IMR-90 (cell line): Measurements from ENCODE around the gene MAPK1. TPM values are rescaled to one million over a fixed set of nuclear protein-coding genes. Genes with fewer than 3 reads are reported as not detected.

Experiments
- ATAC-seq: fragments of 200-7000 bp; cut with Tn5 transposase; 2 replicates; pipeline ENCODE4 v1.9.1; 2020; ENCODE audit warnings: low read depth, mild to moderate bottlenecking, moderate library complexity
- BruUV-seq: library from RNA; stranded (reverse); fragments of 400-500 nt; replicated peaks from 2 replicates; lab custom pipeline; 2021; lab: Mats Ljungman, UMichigan
- CTCF ChIA-PET: fragments of 300-600 bp; formaldehyde crosslinking; extraction: SDS; loops from one replicate; lab custom pipeline; 2021; ENCODE audit warnings: antibody characterized with exemption; lab: Yijun Ruan, JAX
- POLR2A ChIA-PET: fragments of 300-600 bp; sonication (Branson Sonifier 250); formaldehyde crosslinking; loops from one replicate; lab custom pipeline; 2022; ENCODE audit warnings: antibody characterized with exemption; ENCODE audit not compliant: unreplicated experiment; lab: Charles Lee
- DNase-seq: peaks from one replicate; pipeline ENCODE4 v3.0.0; 2013
- H2AFZ ChIP-seq: replicated peaks from 2 replicates; pipeline ENCODE3; 2013; ENCODE audit warnings: low read length, mild to moderate bottlenecking; ENCODE audit not compliant: poor library complexity
- H2AK5ac ChIP-seq: 2 replicates; pipeline ENCODE4 v1.6.1; 2013; ENCODE audit warnings: low read depth, low read length, inconsistent platforms
- H2AK9ac ChIP-seq: replicated peaks from 2 replicates; pipeline ENCODE3; 2013; ENCODE audit warnings: mild to moderate bottlenecking, low read depth, low read length, moderate library complexity; ENCODE audit not compliant: poor library complexity
- H2BK120ac ChIP-seq: 2 replicates; pipeline ENCODE4 v1.6.1; 2013; ENCODE audit warnings: low read depth, low read length, inconsistent platforms
- H2BK15ac ChIP-seq: 3 replicates; pipeline ENCODE4 v1.6.1; 2013; ENCODE audit warnings: low read depth, low read length, inconsistent platforms
- H2BK20ac ChIP-seq: 2 replicates; pipeline ENCODE4 v1.6.1; 2013; ENCODE audit warnings: low read depth, mild to moderate bottlenecking, inconsistent platforms, low read length, moderate library complexity
- H2BK5ac ChIP-seq: 2 replicates; pipeline ENCODE4 v1.6.1; 2013; ENCODE audit warnings: mild to moderate bottlenecking, low read depth, low read length, inconsistent platforms; ENCODE audit not compliant: poor library complexity, severe bottlenecking
- H3K14ac ChIP-seq: replicated peaks from 2 replicates; pipeline ENCODE4 v1.6.1; 2013; ENCODE audit warnings: low read depth, low read length, inconsistent platforms
- H3K18ac ChIP-seq: 2 replicates; pipeline ENCODE4 v1.6.1; 2013; ENCODE audit warnings: low read depth, low read length, control low read depth
- H3K23ac ChIP-seq: 2 replicates; pipeline ENCODE4 v1.6.1; 2013; ENCODE audit warnings: low read depth, low read length, inconsistent platforms
- H3K27ac ChIP-seq: 2 replicates; pipeline ENCODE4 v1.5.1; 2013; ENCODE audit warnings: mild to moderate bottlenecking, control low read depth, low read length; ENCODE audit not compliant: insufficient read depth
- H3K27me3 ChIP-seq: 2 replicates; pipeline ENCODE4 v1.6.1; 2013; ENCODE audit warnings: low read length; ENCODE audit not compliant: control insufficient read depth, insufficient read depth
- H3K36me3 ChIP-seq: 2 replicates; pipeline ENCODE4 v1.6.1; 2013; ENCODE audit warnings: low read length, mixed read lengths; ENCODE audit not compliant: control insufficient read depth, insufficient read depth
- H3K4ac ChIP-seq: 2 replicates; pipeline ENCODE4 v1.6.1; 2013; ENCODE audit warnings: low read depth, low read length, inconsistent platforms
- H3K4me1 ChIP-seq: 2 replicates; pipeline ENCODE4 v1.6.1; 2013; ENCODE audit warnings: low read length, mixed read lengths; ENCODE audit not compliant: control insufficient read depth, insufficient read depth
- H3K4me2 ChIP-seq: 2 replicates; pipeline ENCODE4 v1.6.1; 2013; ENCODE audit warnings: low read depth, mild to moderate bottlenecking, control low read depth, low read length, moderate library complexity
- H3K4me3 ChIP-seq: 2 replicates; pipeline ENCODE4 v1.5.1; 2013; ENCODE audit warnings: low read depth, mild to moderate bottlenecking, control low read depth, low read length, moderate library complexity; ENCODE audit not compliant: insufficient read depth
- H3K56ac ChIP-seq: 2 replicates; pipeline ENCODE4 v1.6.1; 2013; ENCODE audit warnings: low read length, inconsistent platforms; ENCODE audit not compliant: insufficient read depth; ENCODE audit errors: extremely low read depth
- H3K79me1 ChIP-seq, 2 experiments: 2 replicates each; pipeline ENCODE4 v1.6.1; 2013; ENCODE audit warnings: low read length in 2 of 2, inconsistent platforms in 1 of 2, low read depth in 1 of 2
- H3K9ac ChIP-seq: 2 replicates; pipeline ENCODE4 v1.6.1; 2013; ENCODE audit warnings: low read depth, low read length, control low read depth
- H3K9me1 ChIP-seq: 2 replicates; pipeline ENCODE4 v1.6.1; 2013; ENCODE audit warnings: low read length, inconsistent platforms; ENCODE audit not compliant: insufficient read depth
- H3K9me3 ChIP-seq: 2 replicates; pipeline ENCODE4 v1.6.1; 2013; ENCODE audit warnings: low read length; ENCODE audit not compliant: control insufficient read depth, insufficient read depth
- H4K20me1 ChIP-seq: 2 replicates; pipeline ENCODE4 v1.6.1; 2013; ENCODE audit warnings: low read length, inconsistent platforms; ENCODE audit not compliant: insufficient read depth
- H4K5ac ChIP-seq: 2 replicates; pipeline ENCODE4 v1.6.1; 2013; ENCODE audit warnings: mild to moderate bottlenecking, low read depth, low read length, control low read depth
- H4K8ac ChIP-seq, 2 experiments: 2 replicates each; pipeline ENCODE4 v1.6.1; 2013; ENCODE audit warnings: low read depth in 2 of 2, low read length in 2 of 2, control low read depth in 1 of 2, inconsistent platforms in 1 of 2
- H4K91ac ChIP-seq: 2 replicates; pipeline ENCODE4 v1.6.1; 2013; ENCODE audit warnings: low read depth, low read length, inconsistent platforms; ENCODE audit not compliant: insufficient read depth
- CEBPB ChIP-seq: IDR thresholded peaks from 2 replicates; pipeline ENCODE4 v1.6.1; 2012; ENCODE audit warnings: low read depth, low read length, improper control_type of control experiment
- CHD1 ChIP-seq: IDR thresholded peaks from 2 replicates; pipeline ENCODE4 v1.6.1; 2012; ENCODE audit warnings: low read depth, low read length, improper control_type of control experiment
- FOS ChIP-seq: fragments of 150-350 bp; IDR thresholded peaks from 2 replicates; pipeline ENCODE4 v1.6.1; 2016; ENCODE audit warnings: low read depth, low read length
- MAFK ChIP-seq: IDR thresholded peaks from 2 replicates; pipeline ENCODE4 v1.6.1; 2012; ENCODE audit warnings: low read depth, low read length, improper control_type of control experiment
- MXI1 ChIP-seq: IDR thresholded peaks from 2 replicates; pipeline ENCODE4 v1.6.1; 2012; ENCODE audit warnings: low read depth, mild to moderate bottlenecking, low read length, moderate library complexity, borderline replicate concordance
- NFE2L2 ChIP-seq: fragments of 150-350 bp; IDR thresholded peaks from 2 replicates; pipeline ENCODE4 v1.6.1; 2016; ENCODE audit warnings: low read depth, mild to moderate bottlenecking, low read length
- RAD21 ChIP-seq: IDR thresholded peaks from 2 replicates; pipeline ENCODE4 v1.6.1; 2012; ENCODE audit warnings: low read length, improper control_type of control experiment
- RCOR1 ChIP-seq: IDR thresholded peaks from 2 replicates; pipeline ENCODE4 v1.6.1; 2012; ENCODE audit warnings: mild to moderate bottlenecking, low read length, improper control_type of control experiment; ENCODE audit not compliant: insufficient replicate concordance
- RFX5 ChIP-seq: IDR thresholded peaks from 2 replicates; pipeline ENCODE4 v1.8.0; 2012; ENCODE audit warnings: low read depth, mild to moderate bottlenecking, low read length, moderate library complexity
- WGBS, 2 experiments: methylation state at CpG; one replicate each; pipeline versions ENCODE4 v1.1.5 to v1.1.7; 2013; ENCODE audit warnings: missing lambda C conversion rate in 2 of 2; ENCODE audit not compliant: insufficient read length in 1 of 2; ENCODE audit errors: extremely low coverage in 2 of 2; 5-methylcytosine and 5-hydroxymethylcytosine counted together
- dilution Hi-C: fragments of 300-500 bp; cut with HindIII; formaldehyde crosslinking; loops from one replicate; pipeline ENCODE4 v1.14.3; 2018; ENCODE audit warnings: low sequenced_read_pairs; ENCODE audit not compliant: unreplicated experiment
- in situ Hi-C: fragments of 300-500 bp; cut with MboI; formaldehyde crosslinking; loops from 3 replicates; pipeline ENCODE4 v1.14.3; 2019; ENCODE audit warnings: low sequenced_read_pairs, inconsistent platforms, mixed read lengths
- intact Hi-C: fragments of 100-400 bp; cut with micrococcal nuclease; formaldehyde crosslinking; loops from 2 replicates; pipeline ENCODE4 v1.10.0; 2022
- polyA plus RNA-seq, 3 experiments: library from polyadenylated mRNA; depleted of rRNA; stranded (reverse); fragments of >200 nt; gene quantifications; 2 replicates each; pipeline ENCODE4 v1.2.3, GENCODE V29; 2012; ENCODE audit warnings: low replicate concordance in 1 of 3
- total RNA-seq: library from RNA; depleted of rRNA; stranded (reverse); fragments of >200 nt; gene quantifications from 2 replicates; pipeline ENCODE4 v1.2.3, GENCODE V29; 2012
- TF ChIP-seq, protein P1 (sequence below): conservative IDR thresholded peaks from 2 replicates; pipeline ENCODE4 v1.5.1; 2012; ENCODE audit warnings: mild to moderate bottlenecking, low read depth, low read length, improper control_type of control experiment
- TF ChIP-seq, protein P2 (sequence below): fragments of 150-350 bp; IDR thresholded peaks from 2 replicates; pipeline ENCODE4 v1.6.1; 2017; ENCODE audit warnings: mild to moderate bottlenecking, antibody characterized with exemption, low read length, low read depth
- TF ChIP-seq, protein P3 (sequence below): fragments of 150-350 bp; IDR thresholded peaks from 2 replicates; pipeline ENCODE4 v1.6.1; 2016; ENCODE audit warnings: low read depth, mild to moderate bottlenecking, low read length, moderate library complexity, borderline replicate concordance

The MAPK1 gene
- total and polyA plus RNA-seq, 2 of the 4 experiments (the other 2 are of a cell fraction): 41.0 to 51.3 TPM

DNA sequence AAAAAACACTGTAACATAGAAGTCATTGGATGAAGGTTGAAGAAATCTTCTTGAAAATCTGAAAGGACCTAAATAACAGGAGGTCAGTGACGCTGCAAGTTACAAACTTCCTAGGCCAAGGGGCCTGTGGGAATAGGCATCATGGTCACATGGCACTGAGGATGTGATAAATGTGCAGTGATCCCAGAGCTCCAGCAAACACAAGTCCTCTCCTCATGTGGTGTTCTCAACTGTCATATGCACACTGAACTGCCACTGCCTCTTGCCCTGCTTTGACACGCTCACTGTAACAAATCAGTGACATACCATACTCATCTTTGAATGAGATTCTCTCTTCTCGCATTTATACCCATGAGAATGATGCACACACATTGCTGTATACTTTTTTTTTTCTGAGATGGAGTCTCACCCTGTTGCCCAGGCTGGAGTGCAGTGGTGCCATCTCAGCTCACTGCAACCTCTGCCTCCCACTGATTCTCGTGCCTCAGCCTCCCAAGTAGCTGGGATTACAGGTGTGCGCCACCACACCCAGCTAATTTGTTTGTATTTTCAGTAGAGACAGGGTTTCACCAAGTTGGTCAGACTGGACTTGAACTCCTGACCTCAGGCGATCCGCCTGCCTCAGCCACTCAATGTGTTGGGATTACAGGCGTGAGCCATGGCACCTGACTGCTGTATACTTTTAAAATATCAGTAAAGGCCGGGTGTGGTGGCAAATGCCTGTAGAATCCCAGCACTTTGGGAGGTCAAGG, 66.7 kb downstream of the MAPK1 start:
- Histone ChIP-seq H3K18ac (no peak overlapping the region), H3K27me3 (no peaks in the 10 kb centered on the region), H3K27ac (no peak overlapping the region), H2BK5ac (no peak overlapping the region), H3K9me3 (no peaks in the 10 kb centered on the region), H3K56ac (no peak overlapping the region), H4K5ac (no peak overlapping the region), H3K4me2 (no peak overlapping the region), H2AK9ac (no peak overlapping the region), H3K36me3 (peaks cover 43% of the 10 kb centered on the region), H2BK15ac (no peak overlapping the region), H2AFZ (no peak overlapping the region), H4K20me1 (0 out of 2 replicates have a peak, but pooled peaks cover 3% of the 10 kb centered on the region), H3K14ac (no peak overlapping the region), H3K9ac (no peak overlapping the region), H2BK20ac (no peak overlapping the region), H4K91ac (no peak overlapping the region), H3K4ac (no peak overlapping the region), H3K4me1 (no peaks in the 10 kb centered on the region), H4K8ac (no peak overlapping the region), H2AK5ac (no peak overlapping the region), H3K4me3 (no peak overlapping the region), H3K23ac (no peak overlapping the region), H2BK120ac (no peak overlapping the region), H3K9me1 (peaks cover 11% of the 10 kb centered on the region; the same call in 1 of the 2 replicates), H3K79me1 (peaks cover 31 to 66% of the 10 kb centered on the region in 2 experiments)
- in situ Hi-C loops: no loop called here
- DNase-seq: no peak
- dilution Hi-C loops: no loop called here
- CTCF ChIA-PET: no interaction called here
- intact Hi-C loops: no loop called here
- ATAC-seq: no peak
- POLR2A ChIA-PET: interaction anchor here (0.6 kb wide), 1 partner anchor 12 kb away, joined by 6 read pairs; no protein-coding TSS in a partner anchor
- no TSS peak for BruUV-seq
- WGBS, 2 experiments: 83% methylated on average over 6 of the region's 9 CpGs; no CpG with 5 or more reads in 1 of the 2 experiments
- no peak for TF ChIP-seq RFX5
- TF ChIP-seq MAFK: no peak
- no peak for TF ChIP-seq NFE2L2
- TF ChIP-seq, protein P1, sequence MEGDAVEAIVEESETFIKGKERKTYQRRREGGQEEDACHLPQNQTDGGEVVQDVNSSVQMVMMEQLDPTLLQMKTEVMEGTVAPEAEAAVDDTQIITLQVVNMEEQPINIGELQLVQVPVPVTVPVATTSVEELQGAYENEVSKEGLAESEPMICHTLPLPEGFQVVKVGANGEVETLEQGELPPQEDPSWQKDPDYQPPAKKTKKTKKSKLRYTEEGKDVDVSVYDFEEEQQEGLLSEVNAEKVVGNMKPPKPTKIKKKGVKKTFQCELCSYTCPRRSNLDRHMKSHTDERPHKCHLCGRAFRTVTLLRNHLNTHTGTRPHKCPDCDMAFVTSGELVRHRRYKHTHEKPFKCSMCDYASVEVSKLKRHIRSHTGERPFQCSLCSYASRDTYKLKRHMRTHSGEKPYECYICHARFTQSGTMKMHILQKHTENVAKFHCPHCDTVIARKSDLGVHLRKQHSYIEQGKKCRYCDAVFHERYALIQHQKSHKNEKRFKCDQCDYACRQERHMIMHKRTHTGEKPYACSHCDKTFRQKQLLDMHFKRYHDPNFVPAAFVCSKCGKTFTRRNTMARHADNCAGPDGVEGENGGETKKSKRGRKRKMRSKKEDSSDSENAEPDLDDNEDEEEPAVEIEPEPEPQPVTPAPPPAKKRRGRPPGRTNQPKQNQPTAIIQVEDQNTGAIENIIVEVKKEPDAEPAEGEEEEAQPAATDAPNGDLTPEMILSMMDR: no peak
- no peak for TF ChIP-seq CHD1
- TF ChIP-seq FOS: no peak
- TF ChIP-seq RAD21: no peak
- TF ChIP-seq, protein P2, sequence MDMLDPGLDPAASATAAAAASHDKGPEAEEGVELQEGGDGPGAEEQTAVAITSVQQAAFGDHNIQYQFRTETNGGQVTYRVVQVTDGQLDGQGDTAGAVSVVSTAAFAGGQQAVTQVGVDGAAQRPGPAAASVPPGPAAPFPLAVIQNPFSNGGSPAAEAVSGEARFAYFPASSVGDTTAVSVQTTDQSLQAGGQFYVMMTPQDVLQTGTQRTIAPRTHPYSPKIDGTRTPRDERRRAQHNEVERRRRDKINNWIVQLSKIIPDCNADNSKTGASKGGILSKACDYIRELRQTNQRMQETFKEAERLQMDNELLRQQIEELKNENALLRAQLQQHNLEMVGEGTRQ: no peak
- no peak for TF ChIP-seq RCOR1
- no peak for TF ChIP-seq MXI1
- TF ChIP-seq, protein P3, sequence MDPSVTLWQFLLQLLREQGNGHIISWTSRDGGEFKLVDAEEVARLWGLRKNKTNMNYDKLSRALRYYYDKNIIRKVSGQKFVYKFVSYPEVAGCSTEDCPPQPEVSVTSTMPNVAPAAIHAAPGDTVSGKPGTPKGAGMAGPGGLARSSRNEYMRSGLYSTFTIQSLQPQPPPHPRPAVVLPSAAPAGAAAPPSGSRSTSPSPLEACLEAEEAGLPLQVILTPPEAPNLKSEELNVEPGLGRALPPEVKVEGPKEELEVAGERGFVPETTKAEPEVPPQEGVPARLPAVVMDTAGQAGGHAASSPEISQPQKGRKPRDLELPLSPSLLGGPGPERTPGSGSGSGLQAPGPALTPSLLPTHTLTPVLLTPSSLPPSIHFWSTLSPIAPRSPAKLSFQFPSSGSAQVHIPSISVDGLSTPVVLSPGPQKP: no peak
- no peak for TF ChIP-seq CEBPB
